Left lobe of liver (tissue), 2 donors: Measurements from ENCODE around the gene EP400. TPM values are rescaled to one million over a fixed set of nuclear protein-coding genes. Genes with fewer than 3 reads are reported as not detected.

Source experiments
- ATAC-seq: fragments of 200-7000 bp; cut with Tn5 transposase; one replicate; pipeline ENCODE4 v1.9.1; 2020; ENCODE audit warnings: mild to moderate bottlenecking, moderate library complexity
- DNase-seq: peaks from one replicate; pipeline ENCODE4 v3.0.0-alpha.2; 2020; ENCODE audit warnings: low spot score
- total RNA-seq: library from RNA; stranded (reverse); gene quantifications from one replicate; pipeline ENCODE4 v1.2.1, GENCODE V29; 2021
- donor health status: DM: no; HTN: no; CAD: no; lungs with moderate emphysema.
- donor health status: DM: no; HTN: yes; CAD: no.

Gene EP400
- 14.3 TPM for total RNA-seq

DNA sequence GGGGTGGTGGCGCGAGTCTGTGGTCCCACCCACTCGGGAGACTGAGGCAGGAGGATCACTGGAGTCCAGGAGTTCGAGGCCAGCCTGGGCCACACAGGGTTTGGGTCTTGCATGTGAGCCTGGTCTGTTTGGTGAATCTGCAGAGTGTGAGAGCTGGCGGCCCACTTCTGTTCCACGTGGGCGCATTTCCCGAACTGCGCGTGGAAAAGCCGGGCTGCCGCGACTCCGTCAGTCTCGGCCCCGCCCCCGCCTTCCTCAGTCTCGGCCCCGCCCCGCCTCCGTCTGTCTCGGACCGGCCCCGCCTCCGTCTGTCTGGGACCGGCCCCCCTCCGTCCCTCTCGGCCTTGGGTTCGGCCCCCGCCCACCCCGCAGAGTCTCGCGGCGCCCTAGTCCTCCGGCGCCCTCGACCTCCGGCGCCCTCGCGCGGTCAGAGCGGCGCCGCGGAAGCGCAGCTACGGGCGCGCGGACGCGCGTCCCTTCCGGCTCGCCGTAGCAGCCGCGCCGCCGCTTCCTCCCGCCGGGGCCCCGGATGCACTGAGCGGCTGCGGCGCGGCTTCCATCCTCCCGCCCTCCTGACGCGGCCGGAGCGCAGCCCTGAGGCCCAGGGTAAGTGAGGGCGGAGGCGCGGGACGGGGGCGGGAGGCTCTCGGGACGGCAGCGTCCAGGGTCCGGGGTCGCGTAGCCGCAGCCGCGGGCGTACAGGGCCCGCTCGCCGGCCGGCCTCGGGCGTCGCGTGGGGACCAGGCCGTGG is at the start of gene EP400:
Gene EP400 (plus strand): TSS at position 512 of the 751 bp plus-strand sequence. CDS start 10,678 bp downstream, outside the sequence.
- ATAC-seq (peak; percentile 97), DNase-seq (peak; percentile 95)

- no peak for ATAC-seq
These were observed 49.3 kb upstream of the EP400 start for GRCh38 chr12:131900397-131900796.

DNA sequence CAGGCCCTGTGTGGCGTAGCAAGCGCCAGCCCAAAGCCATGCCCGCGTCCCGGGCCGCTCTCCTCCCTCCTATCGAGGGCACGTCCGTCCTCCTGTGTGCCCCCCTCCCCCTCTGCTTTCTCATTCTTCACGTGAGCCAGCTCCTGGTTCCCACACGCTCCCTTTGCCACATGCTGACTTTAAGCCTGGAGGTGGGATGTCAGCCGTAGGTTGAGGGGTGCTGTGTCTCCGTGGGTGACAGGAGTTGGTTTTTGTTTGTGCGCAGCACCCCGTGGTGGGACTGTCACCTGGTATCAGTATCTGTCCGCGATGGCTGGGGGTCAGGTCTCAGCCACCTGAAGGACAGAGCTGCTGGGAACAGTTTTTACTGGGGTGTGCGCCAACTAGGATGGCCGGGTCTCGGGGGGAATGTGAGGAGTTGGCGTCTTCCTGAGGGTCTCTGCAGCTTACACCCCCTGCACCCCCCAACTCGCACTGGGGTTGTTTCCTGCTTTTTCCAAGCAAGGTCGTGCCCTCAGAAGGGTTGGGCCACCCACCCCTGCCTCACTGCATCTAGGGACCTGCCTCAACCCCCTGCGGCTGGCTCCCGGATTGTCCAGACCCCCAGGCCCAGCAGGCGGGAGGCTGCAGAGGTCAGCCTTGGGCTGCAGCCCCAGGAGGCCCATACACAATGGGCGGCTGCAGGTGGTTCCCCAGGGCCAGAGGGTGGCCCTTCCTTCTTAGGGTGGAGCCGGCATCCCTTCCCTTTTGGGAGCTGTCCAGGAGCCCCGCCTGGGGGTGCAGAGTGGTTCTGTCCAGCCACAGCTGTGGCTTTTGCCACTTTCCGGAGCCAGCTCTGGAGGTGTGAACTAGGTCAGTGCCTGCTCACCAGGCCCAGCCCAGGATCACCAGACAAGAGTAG is 48.1 kb upstream of the EP400 start:
- DNase-seq = no peak
- peak; percentile 5 for ATAC-seq

More at GRCh38 chr12:131900397-131900796, 49.3 kb upstream of the EP400 start:
- no peak for DNase-seq

DNA sequence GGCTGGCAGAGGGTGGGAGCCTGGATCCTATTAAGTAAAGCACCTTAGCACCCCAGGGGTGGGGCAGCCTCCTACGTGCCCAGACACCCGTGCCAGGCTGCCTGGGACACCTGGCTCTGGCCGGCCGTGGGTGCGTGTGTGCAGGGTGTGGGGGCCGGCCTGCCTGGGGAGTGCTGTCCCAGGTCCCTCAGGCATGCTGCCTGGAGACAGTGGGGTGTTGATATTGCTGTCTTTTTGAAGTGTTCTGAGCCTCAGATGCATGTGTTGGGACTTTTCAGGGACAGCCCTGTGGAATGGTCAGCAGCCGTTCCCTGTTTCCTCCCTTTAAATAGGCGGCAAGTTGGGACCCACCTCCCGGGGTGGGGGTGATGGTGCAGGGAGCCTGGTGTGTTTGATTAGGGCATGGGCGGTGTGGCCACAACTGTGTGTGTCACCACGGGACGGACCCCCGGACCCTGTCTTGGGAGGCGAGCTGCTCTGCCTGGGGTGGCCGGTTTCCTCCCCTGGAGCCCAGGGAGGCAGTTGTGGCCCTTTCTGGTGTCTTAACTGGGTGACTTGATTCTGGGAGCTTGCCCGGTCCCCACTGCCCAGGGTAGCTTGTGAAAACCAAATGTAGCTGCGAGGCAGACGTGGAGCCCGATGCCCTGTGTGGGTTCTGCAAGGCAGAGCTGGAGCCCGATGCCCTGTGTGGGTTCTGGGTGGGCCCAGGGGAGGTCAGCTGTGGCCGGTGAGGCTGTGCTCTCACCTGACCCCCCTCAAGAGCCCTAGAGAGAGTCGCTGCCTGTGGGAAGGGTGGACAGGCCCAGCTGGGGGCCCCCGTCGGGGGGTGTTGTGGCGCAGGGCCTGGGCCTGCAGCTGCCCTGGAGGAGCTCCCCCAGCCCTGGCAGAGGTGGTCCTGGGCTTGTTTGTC is 47.2 kb upstream of the EP400 start:
- DNase-seq (no peak), ATAC-seq (peak; percentile 6)

DNA sequence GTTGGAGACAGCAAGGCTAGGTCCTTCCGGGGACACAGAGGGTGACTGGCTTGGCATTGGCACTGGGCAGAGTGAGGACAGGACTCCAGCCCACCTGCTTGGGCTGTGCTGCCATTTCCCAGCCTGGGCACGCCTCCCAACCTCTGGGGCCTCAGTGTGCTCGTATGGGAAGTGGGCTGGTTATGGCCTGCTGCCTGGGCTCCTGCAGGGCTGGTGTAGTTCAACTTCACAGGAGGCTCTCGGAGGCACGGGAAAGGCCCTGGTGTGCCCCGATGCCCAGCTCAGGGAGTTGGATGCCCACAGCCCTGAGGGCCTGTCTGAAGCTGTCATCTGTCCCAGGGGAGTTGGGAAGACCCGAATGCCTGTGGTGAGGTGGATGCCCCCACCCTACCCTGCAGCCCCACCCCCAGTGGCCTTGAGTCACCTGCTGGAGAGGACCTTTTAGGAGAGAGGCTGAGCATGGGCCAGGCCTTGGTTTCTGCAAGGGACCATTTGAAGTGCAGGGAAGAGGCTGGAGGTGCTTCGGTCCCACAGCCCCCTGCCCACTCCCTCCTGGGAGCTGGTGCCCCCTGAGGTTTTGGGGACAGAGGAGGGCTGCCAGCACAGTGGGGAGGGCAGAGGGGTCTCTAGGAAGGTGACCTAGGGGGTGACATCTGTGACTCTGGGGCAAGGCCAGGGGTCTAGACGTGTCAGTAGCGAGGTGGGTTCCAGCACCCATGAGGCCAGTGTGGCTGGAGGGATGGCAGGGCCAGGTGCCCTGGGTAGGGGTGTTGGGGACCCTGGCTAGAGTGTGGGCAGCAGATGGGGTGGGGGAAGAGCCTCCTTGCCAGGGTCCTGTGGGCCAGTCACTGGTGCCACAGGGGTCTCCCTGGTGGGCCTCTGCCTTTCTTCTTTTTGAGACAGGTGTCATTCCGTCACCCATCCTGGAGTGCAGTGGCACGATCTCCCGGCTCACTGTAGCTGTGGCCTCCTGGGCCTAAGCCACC is 46.2 kb upstream of the EP400 start:
- ATAC-seq = no peak
- no peak for DNase-seq

GRCh38 chr12:131904346-131904745 is 45.4 kb upstream of the EP400 start:
- no peak for ATAC-seq
- DNase-seq = no peak

DNA sequence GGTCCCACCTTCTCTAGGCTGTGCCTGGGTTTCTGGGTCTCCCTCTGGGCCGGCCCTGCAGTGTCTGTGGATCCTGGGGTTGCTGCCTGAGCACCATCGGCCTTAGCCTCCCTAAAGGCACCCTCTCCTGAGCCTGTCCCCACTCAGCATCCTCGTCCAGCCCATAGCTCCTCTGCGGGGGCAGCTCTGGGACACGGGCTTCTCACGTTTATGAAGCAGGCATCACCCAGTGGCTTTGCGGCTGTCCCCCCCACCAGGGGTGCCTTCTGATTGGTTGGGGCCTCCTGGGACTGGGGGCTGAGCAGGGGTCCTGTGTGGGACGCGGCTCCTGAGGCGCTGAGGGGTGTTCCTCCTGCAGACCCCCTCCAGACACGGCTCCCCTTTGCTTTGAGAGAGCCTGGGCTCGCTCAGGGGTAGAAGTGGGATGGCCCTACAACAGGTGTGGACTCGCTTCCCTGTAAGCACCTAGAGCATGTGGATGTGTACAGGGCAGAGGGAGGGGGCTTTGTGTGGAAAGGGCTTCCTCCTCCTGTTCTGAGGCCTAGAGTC is 44.6 kb upstream of the EP400 start:
- ATAC-seq (no peak), DNase-seq (no peak)

GRCh38 chr12:131905630-131906091 is 44.1 kb upstream of the EP400 start:
- no peak for ATAC-seq

DNA sequence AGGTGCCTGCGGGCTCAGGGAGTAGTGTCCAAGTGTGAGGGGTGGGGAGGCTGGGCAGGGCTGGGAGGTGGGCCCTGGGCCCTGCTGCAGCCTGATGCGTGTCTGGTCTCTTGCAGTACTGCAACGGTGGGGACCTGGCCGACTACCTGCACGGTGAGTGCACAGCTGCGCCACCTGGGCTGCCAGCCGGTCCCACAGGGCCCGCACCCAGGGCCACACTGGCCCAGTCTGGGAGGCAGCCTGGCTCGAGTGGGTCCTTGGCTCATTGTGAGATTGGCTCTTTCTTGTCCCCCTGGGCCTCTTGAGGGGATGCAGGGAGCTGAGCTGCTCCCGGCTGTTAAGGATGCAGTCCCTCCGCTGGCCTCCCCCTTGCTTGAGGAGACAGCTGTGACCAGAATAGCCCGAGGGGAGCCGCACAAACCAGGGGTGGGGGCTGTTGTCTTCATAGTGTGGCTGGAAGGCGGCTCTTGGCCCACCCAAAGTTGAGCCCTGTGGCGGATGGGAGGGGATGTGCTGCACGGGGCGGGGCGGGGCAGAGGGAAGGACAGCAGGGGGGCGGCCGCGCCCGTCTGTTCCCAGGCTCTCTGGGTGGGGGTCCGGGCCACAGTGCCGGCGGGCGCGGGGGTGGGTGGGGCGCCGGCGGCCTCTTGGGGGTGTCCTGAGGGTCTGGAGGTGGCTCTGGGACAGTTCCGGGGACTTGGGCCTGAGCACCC is 42.2 kb upstream of the EP400 start:
- ATAC-seq (no peak), DNase-seq (no peak)

More at GRCh38 chr12:131905630-131906091, 44.1 kb upstream of the EP400 start:
- DNase-seq = no peak

DNA sequence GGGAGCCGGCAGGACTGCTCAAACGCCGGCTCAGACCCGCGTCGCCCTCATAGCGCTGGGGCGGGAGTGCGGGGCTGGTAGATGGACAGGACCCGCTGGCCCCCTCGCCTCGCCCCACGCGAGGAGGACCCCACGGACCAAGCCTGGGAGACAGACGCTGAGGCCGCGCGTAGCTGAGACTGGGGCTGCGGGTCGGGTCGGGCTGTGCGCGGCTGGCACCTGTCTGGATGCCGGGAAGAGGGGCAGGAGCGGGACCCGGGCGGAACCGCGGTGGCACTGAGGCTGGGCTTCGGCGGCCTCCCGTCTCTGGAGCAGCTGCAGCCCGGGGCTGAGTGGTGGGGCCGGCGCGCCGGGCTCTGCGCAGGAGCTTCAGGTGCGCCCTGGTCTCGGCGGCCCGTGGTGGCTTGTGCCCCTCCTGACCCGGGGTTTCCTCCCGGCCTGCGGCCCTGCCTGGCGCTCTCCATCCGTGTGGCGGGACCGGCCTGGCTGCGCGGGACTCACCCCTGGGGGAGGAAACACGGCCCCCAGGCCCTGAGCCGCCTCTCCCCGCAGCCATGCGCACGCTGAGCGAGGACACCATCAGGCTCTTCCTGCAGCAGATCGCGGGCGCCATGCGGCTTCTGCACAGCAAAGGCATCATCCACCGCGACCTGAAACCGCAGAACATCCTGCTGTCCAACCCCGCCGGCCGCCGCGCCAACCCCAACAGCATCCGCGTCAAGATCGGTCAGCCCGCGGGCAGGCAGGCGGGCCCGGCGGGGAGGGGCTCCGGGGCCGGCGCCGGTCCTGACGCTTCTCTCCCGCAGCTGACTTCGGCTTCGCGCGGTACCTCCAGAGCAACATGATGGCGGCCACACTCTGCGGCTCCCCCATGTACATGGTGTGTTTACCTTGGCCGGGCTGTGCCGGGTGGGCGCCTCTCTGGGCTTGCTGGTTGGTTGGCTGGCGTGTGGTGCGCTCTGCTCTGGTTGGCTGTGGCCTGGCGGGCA is 41.4 kb upstream of the EP400 start:
- DNase-seq = no peak
- ATAC-seq = no peak

DNA sequence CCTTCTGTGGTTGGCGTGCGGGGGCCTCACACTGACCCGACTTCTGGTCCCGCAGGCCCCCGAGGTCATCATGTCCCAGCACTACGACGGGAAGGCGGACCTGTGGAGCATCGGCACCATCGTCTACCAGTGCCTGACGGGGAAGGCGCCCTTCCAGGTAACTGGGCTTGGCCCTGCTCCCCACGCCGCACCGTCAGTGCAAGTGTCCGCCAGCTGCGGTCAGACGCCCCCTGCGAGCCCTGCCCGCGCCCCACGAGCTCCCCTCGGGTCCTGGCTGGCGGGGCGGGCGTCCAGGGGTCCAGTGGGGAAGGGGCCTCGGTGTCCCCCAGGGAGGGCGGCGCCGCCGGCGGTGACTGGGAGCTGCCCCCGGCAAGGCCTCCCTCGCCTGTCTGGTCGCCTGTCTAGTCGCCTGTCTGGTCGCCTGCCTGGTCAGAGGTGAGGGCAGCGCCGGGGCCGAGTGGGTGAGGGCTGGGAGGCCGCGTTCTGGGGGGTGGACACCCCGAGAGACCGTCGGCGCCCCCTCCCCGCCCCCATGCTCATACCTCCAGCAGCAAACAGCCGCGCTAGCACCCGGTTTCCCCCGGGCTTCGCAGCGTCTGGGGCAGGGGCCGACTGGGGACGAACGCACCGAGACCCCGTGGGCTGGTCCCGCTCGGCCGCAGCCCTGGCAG is 40.5 kb upstream of the EP400 start:
- no peak for DNase-seq
- ATAC-seq = no peak

- DNase-seq (no peak), ATAC-seq (no peak)
These were observed 40.0 kb upstream of the EP400 start for GRCh38 chr12:131909752-131910219.

DNA sequence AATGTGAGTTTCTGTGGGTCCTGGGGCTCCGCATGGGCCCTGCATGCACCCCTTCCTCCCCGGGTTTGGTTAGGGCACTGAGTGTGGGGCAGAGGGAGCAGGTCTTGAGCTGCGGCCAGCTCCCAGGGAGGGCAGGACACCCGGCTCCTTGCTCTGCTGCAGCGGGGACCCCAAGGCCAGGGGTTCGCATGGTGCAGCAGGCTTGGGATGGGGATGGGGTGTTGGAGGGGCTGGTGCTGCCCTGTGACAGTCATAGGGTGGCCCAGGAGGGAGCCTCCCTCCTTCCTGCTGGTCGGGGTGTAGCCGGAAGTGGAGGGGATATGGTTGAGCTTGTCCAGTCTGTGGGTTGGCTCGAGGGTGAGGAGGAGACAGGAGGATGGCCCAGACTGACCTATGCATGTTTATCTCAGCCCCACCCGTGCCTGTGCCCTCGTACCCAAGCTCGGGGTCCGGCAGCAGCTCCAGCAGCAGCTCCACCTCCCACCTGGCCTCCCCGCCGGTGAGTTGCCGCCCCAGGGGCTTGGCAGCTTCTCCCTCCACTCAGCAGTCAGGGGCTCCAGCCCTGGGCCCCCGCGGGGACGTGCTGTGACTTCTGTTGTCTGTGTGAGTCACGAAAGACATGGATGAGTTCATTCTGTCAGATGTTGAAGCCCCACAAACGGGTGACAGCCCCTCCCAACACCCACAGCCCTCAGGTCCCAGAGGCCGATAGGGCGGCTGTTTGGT is 39.3 kb upstream of the EP400 start:
- ATAC-seq (no peak), DNase-seq (no peak)

GRCh38 chr12:131911028-131911650 is 38.6 kb upstream of the EP400 start:
- no peak for ATAC-seq

GRCh38 chr12:131911851-131912477 is 37.8 kb upstream of the EP400 start:
- no peak for ATAC-seq
- no peak for DNase-seq

More at GRCh38 chr12:131911028-131911650, 38.6 kb upstream of the EP400 start:
- DNase-seq = no peak
